ENCODE data around the gene USP31. TPM values are rescaled to one million over a fixed set of nuclear protein-coding genes. Genes with fewer than 3 reads are reported as not detected.
A peak's percentile ranks its signal among the peaks of the same experiment; 100 is the strongest.

The USP31 gene
- total and polyA plus RNA-seq, 2 of the 13 experiments (the other 11 are each of a cell fraction or from before 2014, with no cell fraction given) = 22.5 to 23.3 TPM

DNA sequence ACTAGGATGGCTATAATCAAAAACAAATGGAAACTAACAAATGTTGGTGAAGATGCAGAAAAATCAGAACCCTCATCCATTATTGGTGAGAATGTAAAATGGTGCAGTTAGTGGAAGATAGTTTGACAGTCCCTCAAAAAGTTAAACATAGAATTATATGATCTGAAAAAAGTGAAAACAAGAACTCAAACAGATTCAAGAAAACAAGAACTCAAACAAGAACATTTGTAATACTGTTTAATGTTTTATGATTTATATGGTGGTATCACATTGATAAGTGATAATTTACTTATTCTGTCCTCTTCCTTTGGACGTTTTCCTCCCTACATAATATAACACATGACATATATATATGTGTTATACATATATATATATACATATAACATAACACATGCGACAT lies 12.0 kb downstream of the USP31 start:
- Histone ChIP-seq H2AFZ (ENCODE audit: low read length) (no peak overlapping the region), H3K4me2 (ENCODE audit: low read depth, low read length) (no peak overlapping the region), H4K20me1 (ENCODE audit: insufficient read depth, low read length) (peaks cover 12% of the 10 kb centered on the region), H3K79me2 (ENCODE audit: insufficient read depth, low read length) (peaks cover 99% of the 10 kb centered on the region), H3K27ac (ENCODE audit: extremely low read length, insufficient read depth, low read length) (no peak overlapping the region), H3K9me3 (ENCODE audit: low read length) (peaks cover 9% of the 10 kb centered on the region), H3K4me1 (ENCODE audit: insufficient read depth, low read length) (peaks cover 77% of the 10 kb centered on the region), H3K36me3 (replicated peaks in 1 of 2; ENCODE audit: control insufficient read depth in 1 of 2, insufficient read depth in 2 of 2, low read length in 2 of 2) (no peaks in the 10 kb centered on the region), H3K27me3 (ENCODE audit: control insufficient read depth in 1 of 2, insufficient read depth in 2 of 2, low read length in 2 of 2) (no peaks in the 10 kb centered on the region), H3K4me3 (replicated peaks in 1 of 3; ENCODE audit: insufficient read depth in 1 of 3, low read depth in 2 of 3, low read length in 3 of 3) (no peak overlapping the region), H3K9ac (ENCODE audit: insufficient read depth, low read depth, low read length) (no peak overlapping the region)
- no peak for TF ChIP-seq ZNF674 (CRISPR knock-in tag; IDR thresholded peaks at IDR 0.05; ENCODE audit: low read depth)
- TF ChIP-seq POLR2AphosphoS5 (IDR thresholded peaks at IDR 0.05; ENCODE audit: low read depth, low read length) = no peak
- TF ChIP-seq, protein P1, sequence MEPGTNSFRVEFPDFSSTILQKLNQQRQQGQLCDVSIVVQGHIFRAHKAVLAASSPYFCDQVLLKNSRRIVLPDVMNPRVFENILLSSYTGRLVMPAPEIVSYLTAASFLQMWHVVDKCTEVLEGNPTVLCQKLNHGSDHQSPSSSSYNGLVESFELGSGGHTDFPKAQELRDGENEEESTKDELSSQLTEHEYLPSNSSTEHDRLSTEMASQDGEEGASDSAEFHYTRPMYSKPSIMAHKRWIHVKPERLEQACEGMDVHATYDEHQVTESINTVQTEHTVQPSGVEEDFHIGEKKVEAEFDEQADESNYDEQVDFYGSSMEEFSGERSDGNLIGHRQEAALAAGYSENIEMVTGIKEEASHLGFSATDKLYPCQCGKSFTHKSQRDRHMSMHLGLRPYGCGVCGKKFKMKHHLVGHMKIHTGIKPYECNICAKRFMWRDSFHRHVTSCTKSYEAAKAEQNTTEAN (CRISPR knock-in tag; conservative IDR thresholded peaks at IDR 0.05) = no peak
- TF ChIP-seq CBX2 (IDR thresholded peaks at IDR 0.05; ENCODE audit: low read depth, low read length) = no peak
- no peak for TF ChIP-seq CBX2 (CRISPR knock-in tag; IDR thresholded peaks at IDR 0.05; ENCODE audit: low read depth)
- no peak for TF ChIP-seq HHEX (CRISPR knock-in tag; IDR thresholded peaks at IDR 0.05)
- no peak for TF ChIP-seq BRD4 (CRISPR knock-in tag; IDR thresholded peaks at IDR 0.05)
- no peak for TF ChIP-seq NFIC (IDR thresholded peaks at IDR 0.05; ENCODE audit: low read length)
- BruUV-seq (replicated peaks) = no TSS peak
- no peak for FAIRE-seq
- POLR2A ChIA-PET = no interaction called here
- WGBS (ENCODE audit: low lambda C conversion rate) = 94% methylated on average over 2 of the region's 2 CpGs
- ATAC-seq = no peak
- DNase-seq (ENCODE audit: low spot score) = no peak
- in situ Hi-C loops (cut with HindIII; ENCODE audit: extremely low pct_ligation_motif_present, low pct_unique_long_range_greater_than_20kb) = no loop called here
- intact Hi-C loops (cut with micrococcal nuclease; ENCODE audit: unreplicated experiment) = no loop called here
- CTCF ChIA-PET (ENCODE audit: low intra/inter-chr PET ratio, low total read pairs) = no interaction called here

DNA sequence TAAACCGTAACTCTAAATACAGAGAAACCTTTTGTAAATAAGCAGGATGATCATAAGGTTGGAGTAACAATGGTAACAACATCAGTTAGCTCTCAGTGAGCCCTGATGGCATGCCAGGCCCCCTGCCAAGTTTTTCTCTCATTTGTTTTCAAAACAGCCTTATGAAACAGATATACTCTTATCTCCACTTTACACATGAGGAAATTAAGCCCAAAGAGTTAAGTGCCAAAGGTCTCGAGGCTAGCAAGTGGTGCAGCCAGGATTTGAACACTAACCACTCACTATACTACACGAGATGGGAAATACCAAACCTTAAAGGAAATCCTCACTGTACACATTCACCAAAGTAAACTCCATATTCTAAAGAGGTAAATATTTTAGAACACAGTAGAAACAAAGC lies 15.0 kb downstream of the USP31 start:
- ChIA-PET CTCF (ENCODE audit: low intra/inter-chr PET ratio, low total read pairs) (no interaction called here), POLR2A (interaction anchor here (1.1 to 1.7 kb wide), 2 partner anchors 9 to 14 kb away, joined by 3 to 5 read pairs; partner anchors contain the start of gene USP31)
- H3K79me2 ChIP-seq (ENCODE audit: insufficient read depth, low read length) = peaks cover 99% of the 10 kb centered on the region
- peaks cover 77% of the 10 kb centered on the region for H3K4me1 ChIP-seq (ENCODE audit: insufficient read depth, low read length)
- H3K27ac ChIP-seq (ENCODE audit: extremely low read length, insufficient read depth, low read length) = peak overlapping the region; percentile 9
- no peaks in the 10 kb centered on the region for H3K36me3 ChIP-seq (replicated peaks in 1 of 2; ENCODE audit: control insufficient read depth in 1 of 2, insufficient read depth in 2 of 2, low read length in 2 of 2)
- H2AFZ ChIP-seq (ENCODE audit: low read length) = no peak overlapping the region
- in situ Hi-C loops (cut with HindIII; ENCODE audit: extremely low pct_ligation_motif_present, low pct_unique_long_range_greater_than_20kb) (no loop called here), intact Hi-C loops (cut with micrococcal nuclease; ENCODE audit: unreplicated experiment) (no loop called here)
- no peaks in the 10 kb centered on the region for H3K27me3 ChIP-seq (ENCODE audit: control insufficient read depth in 1 of 2, insufficient read depth in 2 of 2, low read length in 2 of 2)
- peak; percentile 75 for DNase-seq (ENCODE audit: low spot score)
- 39% methylated on average over 3 of the region's 3 CpGs for WGBS (ENCODE audit: low lambda C conversion rate)
- BruUV-seq (replicated peaks) = no TSS peak
- FAIRE-seq = no peak
- no peak overlapping the region for H3K9ac ChIP-seq (ENCODE audit: insufficient read depth, low read depth, low read length)
- peaks cover 16% of the 10 kb centered on the region for H4K20me1 ChIP-seq (ENCODE audit: insufficient read depth, low read length)
- H3K9me3 ChIP-seq (ENCODE audit: low read length) = peaks cover 9% of the 10 kb centered on the region
- no peak overlapping the region for H3K4me3 ChIP-seq (replicated peaks in 1 of 3; ENCODE audit: insufficient read depth in 1 of 3, low read depth in 2 of 3, low read length in 3 of 3)
- ATAC-seq = peak; percentile 69
- H3K4me2 ChIP-seq (ENCODE audit: low read depth, low read length) = peak overlapping the region; percentile 19
- TF ChIP-seq, protein P2, sequence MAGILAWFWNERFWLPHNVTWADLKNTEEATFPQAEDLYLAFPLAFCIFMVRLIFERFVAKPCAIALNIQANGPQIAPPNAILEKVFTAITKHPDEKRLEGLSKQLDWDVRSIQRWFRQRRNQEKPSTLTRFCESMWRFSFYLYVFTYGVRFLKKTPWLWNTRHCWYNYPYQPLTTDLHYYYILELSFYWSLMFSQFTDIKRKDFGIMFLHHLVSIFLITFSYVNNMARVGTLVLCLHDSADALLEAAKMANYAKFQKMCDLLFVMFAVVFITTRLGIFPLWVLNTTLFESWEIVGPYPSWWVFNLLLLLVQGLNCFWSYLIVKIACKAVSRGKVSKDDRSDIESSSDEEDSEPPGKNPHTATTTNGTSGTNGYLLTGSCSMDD (CRISPR knock-in tag; IDR thresholded peaks at IDR 0.05) = no peak
- TF ChIP-seq FOXA1 (IDR thresholded peaks at IDR 0.05) = no peak
- no peak for TF ChIP-seq FOXA1 (CRISPR knock-in tag; IDR thresholded peaks at IDR 0.05)
- TF ChIP-seq NFATC3 (CRISPR knock-in tag; IDR thresholded peaks at IDR 0.05) = no peak
- no peak for TF ChIP-seq ZSCAN25 (CRISPR knock-in tag; IDR thresholded peaks at IDR 0.05)
- TF ChIP-seq SOX13 (IDR thresholded peaks at IDR 0.05) = no peak
- peak in 1 of 2 experiments; percentile 57; a peak in 1 of 4 replicates for TF ChIP-seq SOX13 (CRISPR knock-in tag; conservative IDR thresholded peaks at IDR 0.05 in 1 of 2, IDR thresholded peaks at IDR 0.05 in 1 of 2)
- no peak for TF ChIP-seq ZKSCAN1 (IDR thresholded peaks at IDR 0.05; ENCODE audit: low read length)
- TF ChIP-seq JUNB (CRISPR knock-in tag; IDR thresholded peaks at IDR 0.05; ENCODE audit: borderline replicate concordance) = no peak
- TF ChIP-seq MIXL1 (CRISPR knock-in tag; IDR thresholded peaks at IDR 0.05) = peak; percentile 68; the same call in 1 of the 2 replicates
- no peak for TF ChIP-seq ZSCAN12 (CRISPR knock-in tag; IDR thresholded peaks at IDR 0.05)
- TF ChIP-seq ARNT2 (CRISPR knock-in tag; IDR thresholded peaks at IDR 0.05; ENCODE audit: low read depth) = no peak
- no peak for TF ChIP-seq ZNF546 (CRISPR knock-in tag; conservative IDR thresholded peaks at IDR 0.05)

Measured in HepG2 (cell line).